HCT116 (cell line): Measurements from ENCODE around the gene TIGD3. TPM values are rescaled to one million over a fixed set of nuclear protein-coding genes. Genes with fewer than 3 reads are reported as not detected.

Experiments
- ATAC-seq: fragments of 200-7000 bp; cut with Tn5 transposase; 2 replicates; pipeline ENCODE4 v1.9.1; 2020; ENCODE audit warnings: mild to moderate bottlenecking, moderate library complexity
- BruUV-seq: library from RNA; stranded (reverse); fragments of 400-500 nt; replicated peaks from 2 replicates; lab custom pipeline; 2021; lab: Mats Ljungman, UMichigan
- CTCF ChIA-PET: fragments of 300-600 bp; sonication (Branson Sonifier 250); formaldehyde crosslinking; loops from one replicate; lab custom pipeline; 2021; ENCODE audit warnings: antibody characterized with exemption; lab: Charles Lee
- POLR2A ChIA-PET: fragments of 300-600, 350-600 bp; sonication (Branson Sonifier 250); formaldehyde crosslinking; loops from one replicate; lab custom pipeline; 2021; ENCODE audit warnings: antibody characterized with exemption; lab: Charles Lee
- RAD21 ChIA-PET, 2 experiments: fragments of 300-600 bp; sonication (Branson Sonifier 250); formaldehyde crosslinking; loops; one replicate each; lab custom pipeline; 2023; ENCODE audit warnings: low total read pairs in 2 of 2; ENCODE audit not compliant: uncharacterized antibody in 2 of 2, unreplicated experiment in 2 of 2, low non-redundant PET in 1 of 2; lab: Charles Lee
- DNase-seq: peaks from one replicate; pipeline ENCODE4 v3.0.0-alpha.2; 2010; ENCODE audit warnings: low read depth, low spot score
- H2AFZ ChIP-seq: fragments of 200-600 bp; shearing (Covaris generic), sonication (generic); 2 replicates; pipeline ENCODE4 v1.6.1; 2017; ENCODE audit warnings: low read depth, mixed run types, mixed read lengths, antibody characterized with exemption, low read length; ENCODE audit not compliant: poor library complexity, severe bottlenecking
- H3K27ac ChIP-seq: 2 replicates; pipeline ENCODE4 v1.5.1; 2012; ENCODE audit warnings: low read depth, low read length
- H3K27me3 ChIP-seq: fragments of 200-600 bp; sonication (generic); 2 replicates; pipeline ENCODE4 v1.6.1; 2016; ENCODE audit warnings: mixed run types, low read length, mixed read lengths; ENCODE audit not compliant: insufficient read depth
- H3K36me3 ChIP-seq, 2 experiments: fragments of 200-500 bp in 1 of 2; fragments of 200-600 bp in 1 of 2; sonication (Bioruptor generic) in 1 of 2; sonication (generic) in 1 of 2; 2 replicates each; pipeline versions ENCODE4 v1.5.1 to v1.6.1; 2014 to 2016; ENCODE audit warnings: low read length in 2 of 2, inconsistent platforms in 1 of 2, mixed read lengths in 1 of 2, mixed run types in 1 of 2; ENCODE audit not compliant: insufficient read depth in 2 of 2, control insufficient read depth in 1 of 2
- H3K4me1 ChIP-seq, 2 experiments: fragments of 200-600 bp in 1 of 2; sonication (generic) in 1 of 2; 2 replicates each; pipeline versions ENCODE4 v1.5.1 to v1.6.1; 2012 to 2017; ENCODE audit warnings: low read length in 2 of 2, inconsistent platforms in 1 of 2, mild to moderate bottlenecking in 1 of 2, mixed read lengths in 1 of 2, mixed run types in 1 of 2, moderate library complexity in 1 of 2; ENCODE audit not compliant: insufficient read depth in 2 of 2, control insufficient read depth in 1 of 2
- H3K4me2 ChIP-seq: fragments of 200-600 bp; sonication (generic); 2 replicates; pipeline ENCODE4 v1.6.1; 2017; ENCODE audit warnings: mixed run types, low read length, mixed read lengths
- H3K4me3 ChIP-seq, 2 experiments: fragments of 200-600 bp in 1 of 2; sonication (generic) in 1 of 2; replicated peaks in 1 of 2; 2 replicates each; pipeline ENCODE4 v1.5.1; 2011 to 2016; ENCODE audit warnings: low read length in 2 of 2, control low read depth in 1 of 2, low read depth in 1 of 2, mild to moderate bottlenecking in 1 of 2, mixed read lengths in 1 of 2, mixed run types in 1 of 2
- H3K79me2 ChIP-seq: fragments of 200-600 bp; sonication (generic); 2 replicates; pipeline ENCODE4 v1.6.1; 2017; ENCODE audit warnings: mild to moderate bottlenecking, mixed run types, low read length, moderate library complexity, mixed read lengths; ENCODE audit not compliant: insufficient read depth
- H3K9ac ChIP-seq: fragments of 200-600 bp; sonication (generic); 2 replicates; pipeline ENCODE4 v1.6.1; 2016; ENCODE audit warnings: low read length, mixed read lengths
- H3K9me2 ChIP-seq: fragments of 200-600 bp; sonication (generic), shearing (Covaris generic); 2 replicates; pipeline ENCODE4 v1.6.1; 2017; ENCODE audit warnings: mixed run types, mild to moderate bottlenecking, moderate library complexity; ENCODE audit not compliant: insufficient read depth
- H3K9me3 ChIP-seq, 2 experiments: fragments of 200-500 bp in 1 of 2; fragments of 200-600 bp in 1 of 2; sonication (Bioruptor generic) in 1 of 2; sonication (generic) in 1 of 2; 2 replicates each; pipeline ENCODE4 v1.6.1; 2014 to 2017; ENCODE audit warnings: low read length in 2 of 2, mixed read lengths in 2 of 2, inconsistent platforms in 1 of 2, low read depth in 1 of 2, mild to moderate bottlenecking in 1 of 2, mixed run types in 1 of 2, moderate library complexity in 1 of 2; ENCODE audit not compliant: control insufficient read depth in 1 of 2, insufficient read depth in 1 of 2
- H4K20me1 ChIP-seq: fragments of 200-600 bp; sonication (generic), shearing (Covaris generic); 2 replicates; pipeline ENCODE4 v1.6.1; 2017; ENCODE audit warnings: mixed run types, mild to moderate bottlenecking, moderate library complexity; ENCODE audit not compliant: insufficient read depth
- ATF3 ChIP-seq: IDR thresholded peaks from 2 replicates; pipeline ENCODE4 v1.6.1; 2012
- EZH2 ChIP-seq: fragments of 200-600 bp; sonication (generic); IDR thresholded peaks from 2 replicates; pipeline ENCODE4 v1.6.1; 2017; ENCODE audit warnings: antibody characterized with exemption, mixed run types
- JUND ChIP-seq: IDR thresholded peaks from 2 replicates; pipeline ENCODE4 v1.6.1; 2012
- POLR2AphosphoS5 ChIP-seq: IDR thresholded peaks from 2 replicates; pipeline ENCODE4 v1.6.1; 2011; ENCODE audit warnings: mild to moderate bottlenecking, low read depth, low read length, moderate library complexity
- REST ChIP-seq: IDR thresholded peaks from 2 replicates; pipeline ENCODE4 v1.6.1; 2012; ENCODE audit warnings: low read depth
- SIN3A ChIP-seq: IDR thresholded peaks from 2 replicates; pipeline ENCODE4 v1.6.1; 2012; ENCODE audit warnings: low read depth
- SP1 ChIP-seq: IDR thresholded peaks from 2 replicates; pipeline ENCODE4 v1.6.1; 2012; ENCODE audit warnings: low read depth
- ZFX ChIP-seq: fragments of 450-650 bp; IDR thresholded peaks from 2 replicates; pipeline ENCODE4 v1.6.1; 2017
- ZNF274 ChIP-seq: fragments of 200-500 bp; sonication (Bioruptor generic); IDR thresholded peaks from 2 replicates; pipeline ENCODE4 v1.6.1; 2014; ENCODE audit warnings: mild to moderate bottlenecking, low read depth, low read length, inconsistent platforms
- intact Hi-C: fragments of 100-400 bp; cut with micrococcal nuclease; formaldehyde crosslinking; loops from 2 replicates; pipeline ENCODE4 v1.10.0; 2022
- total RNA-seq: library from RNA; stranded (reverse); gene quantifications from one replicate; pipeline ENCODE4 v1.2.1, GENCODE V29; 2021; ENCODE audit not compliant: unreplicated experiment

TIGD3 gene
- total RNA-seq, 1 experiment from 2014 or later: 2.4 TPM

GRCh38 chr11:65323813-65324212, 30.7 kb upstream of the TIGD3 start:
- intact Hi-C loops: no loop called here
- POLR2A ChIA-PET: no interaction called here
- Histone ChIP-seq H3K9me2 (no peaks in the 10 kb centered on the region), H3K9me3 (no peaks in the 10 kb centered on the region), H3K4me2 (no peak overlapping the region), H3K27me3 (no peaks in the 10 kb centered on the region), H3K9ac (no peak overlapping the region), H3K4me1 (no peaks in the 10 kb centered on the region; a peak in 1 of 4 replicates), H3K36me3 (peaks cover 12 to 25% of the 10 kb centered on the region in 2 experiments; a peak in 3 of 4 replicates), H4K20me1 (no peaks in the 10 kb centered on the region), H3K79me2 (peaks cover 31% of the 10 kb centered on the region), H3K27ac (no peak overlapping the region), H3K4me3 (no peak overlapping the region), H2AFZ (no peak overlapping the region)
- BruUV-seq: no TSS peak
- DNase-seq (no peak), ATAC-seq (peak; percentile 58)
- CTCF ChIA-PET: no interaction called here
- RAD21 ChIA-PET: no interaction called here
- peak; percentile 60 for TF ChIP-seq POLR2AphosphoS5
- no peak for TF ChIP-seq EZH2
- TF ChIP-seq SIN3A: no peak
- no peak for TF ChIP-seq REST
- TF ChIP-seq ZNF274: no peak
- no peak for TF ChIP-seq ATF3
- TF ChIP-seq ZFX: no peak
- no peak for TF ChIP-seq SP1
- TF ChIP-seq JUND: peak; percentile 37; the same call in 1 of the 2 replicates
